Measurements from ENCODE around the gene PIGM. TPM values are rescaled to one million over a fixed set of nuclear protein-coding genes. Genes with fewer than 3 reads are reported as not detected.

The PIGM gene
- total RNA-seq = 1 to 10 TPM; 2.4 to 4.5 (median 3.6) TPM

GRCh38 chr1:160031365-160032164, at the start of gene PIGM:
Gene PIGM, minus strand, starts transcription at chr1:160031990. Its CDS starts 251 bp downstream, at chr1:160031739.
- intact Hi-C loops (cut with DNase I; ENCODE audit: low total_unique reads) = no loop called here
- 0% methylated on average over 50 to 58 of the region's 60 CpGs for WGBS, 2 donors
- H3K4me3 ChIP-seq (ENCODE audit: low read depth, poor library complexity, severe bottlenecking) = peak within 1 kb of the TSS; percentile 64
- no peak for TF ChIP-seq CTCF (IDR thresholded peaks at IDR 0.05)
- no peak for TF ChIP-seq POLR2A (IDR thresholded peaks at IDR 0.05)
- peak; percentile 93 to 98 for DNase-seq (ENCODE audit: low spot score in 2 of 2)

- H3K4me3 ChIP-seq (ENCODE audit: low read depth, poor library complexity, severe bottlenecking) = no peak within 1 kb of the TSS
- TF ChIP-seq CTCF (IDR thresholded peaks at IDR 0.05) (no peak), POLR2A (IDR thresholded peaks at IDR 0.05) (no peak)
- WGBS, 2 donors = 17 to 24% methylated on average over 10 to 14 of the region's 14 CpGs
- intact Hi-C loops (cut with DNase I; ENCODE audit: low total_unique reads) = no loop called here
- no peak for DNase-seq (ENCODE audit: low spot score in 2 of 2)
Observed at GRCh38 chr1:160081261-160081936, 49.6 kb upstream of the PIGM start, which contains the start of gene KCNJ9. Gene KCNJ9, plus strand, starts transcription at chr1:160081538. Its CDS starts 2,493 bp downstream, at chr1:160084031.

GRCh38 chr1:160080381-160081100, 48.8 kb upstream of the PIGM start:
- 59 to 67% methylated on average over 6 of the region's 6 CpGs for WGBS, 2 donors
- intact Hi-C loops (cut with DNase I; ENCODE audit: low total_unique reads) = no loop called here
- no peak for DNase-seq (ENCODE audit: low spot score in 2 of 2)
- H3K4me3 ChIP-seq (ENCODE audit: low read depth, poor library complexity, severe bottlenecking) = no peak overlapping the region
- no peak for TF ChIP-seq POLR2A (IDR thresholded peaks at IDR 0.05)

- no peak overlapping the region for H3K4me3 ChIP-seq (ENCODE audit: low read depth, poor library complexity, severe bottlenecking)
- 73 to 76% methylated on average over 4 of the region's 4 CpGs for WGBS, 2 donors
- intact Hi-C loops (cut with DNase I; ENCODE audit: low total_unique reads) = no loop called here
- no peak for TF ChIP-seq CTCF (IDR thresholded peaks at IDR 0.05)
- no peak for TF ChIP-seq POLR2A (IDR thresholded peaks at IDR 0.05)
- DNase-seq (ENCODE audit: low spot score in 2 of 2) = no peak
Observed at GRCh38 chr1:160079448-160079847, 47.7 kb upstream of the PIGM start.

- 19 to 26% methylated on average over 8 of the region's 8 CpGs for WGBS, 2 donors
- DNase-seq (ENCODE audit: low spot score in 2 of 2) = no peak
- intact Hi-C loops (cut with DNase I; ENCODE audit: low total_unique reads) = no loop called here
- no peak overlapping the region for H3K4me3 ChIP-seq (ENCODE audit: low read depth, poor library complexity, severe bottlenecking)
- no peak for TF ChIP-seq POLR2A (IDR thresholded peaks at IDR 0.05)
- TF ChIP-seq CTCF (IDR thresholded peaks at IDR 0.05) = no peak
Observed at GRCh38 chr1:160078512-160079195, 46.9 kb upstream of the PIGM start.

Measured in lower leg skin (tissue), 4 donors.